Breast epithelium (tissue), 4 donors: ENCODE results near the gene ME3. TPM values are rescaled to one million over a fixed set of nuclear protein-coding genes. Genes with fewer than 3 reads are reported as not detected.
A peak's percentile ranks its signal among the peaks of the same experiment; 100 is the strongest.

Experiments
- DNase-seq, 2 donors: peaks; one replicate each; pipeline ENCODE4 v3.0.0-alpha.2; 2019; ENCODE audit warnings: low spot score in 2 of 2
- H3K27ac ChIP-seq, 2 donors: fragments of 200-600 bp; sonication (generic) in 1 of 2; one replicate each; pipeline ENCODE4 v1.5.1; 2016 to 2019; ENCODE audit warnings: mild to moderate bottlenecking in 1 of 2
- H3K27me3 ChIP-seq, 2 donors: fragments of 200-600 bp; sonication (generic) in 1 of 2; one replicate each; pipeline versions ENCODE4 v1.5.1 to v1.6.0; 2017 to 2019; ENCODE audit warnings: control low read depth in 1 of 2, mild to moderate bottlenecking in 1 of 2
- H3K36me3 ChIP-seq: fragments of 200-600 bp; one replicate; pipeline ENCODE4 v1.5.1; 2019
- H3K4me1 ChIP-seq, 2 donors: fragments of 200-600 bp; sonication (generic); one replicate each; pipeline ENCODE4 v1.5.1; 2016 to 2019; ENCODE audit warnings: control low read depth in 1 of 2
- H3K4me3 ChIP-seq, 3 donors: fragments of 200-600 bp; sonication (generic); 1 replicate in 2 of 3; 2 replicates in 1 of 3; pipeline ENCODE4 v1.5.1; 2016 to 2019; ENCODE audit warnings: mild to moderate bottlenecking in 3 of 3, moderate library complexity in 2 of 3
- H3K9me3 ChIP-seq, 2 donors: fragments of 200-600 bp; sonication (generic) in 1 of 2; one replicate each; pipeline ENCODE4 v1.5.1; 2016 to 2019; ENCODE audit warnings: control low read depth in 1 of 2
- CTCF ChIP-seq, 3 donors: fragments of 450-650 bp; IDR thresholded peaks; one replicate each; pipeline ENCODE4 v1.5.1; 2016 to 2017; ENCODE audit warnings: antibody characterized with exemption in 3 of 3, mild to moderate bottlenecking in 3 of 3, moderate library complexity in 3 of 3
- POLR2A ChIP-seq: fragments of 450-650 bp; IDR thresholded peaks from one replicate; pipeline ENCODE4 v1.6.1; 2016; ENCODE audit warnings: antibody characterized with exemption, mild to moderate bottlenecking, moderate library complexity
- POLR2AphosphoS5 ChIP-seq, 3 donors: sonication (generic); formaldehyde crosslinking; IDR thresholded peaks; one replicate each; pipeline ENCODE4 v1.6.1; 2017; ENCODE audit warnings: antibody characterized with exemption in 3 of 3
- intact Hi-C: fragments of 100-400 bp; cut with DNase I; formaldehyde crosslinking; loops from one replicate; pipeline ENCODE4 v1.15.1; 2023; ENCODE audit warnings: low total_unique reads
- total RNA-seq, 3 donors: library from RNA; depleted of rRNA; stranded (reverse); fragments of >200 nt; gene quantifications; one replicate each; pipeline ENCODE4 v1.1.0, GENCODE V29; 2016

The ME3 gene
- total RNA-seq, 3 donors from 2014 or later = 53.0 to 68.5 (median 56.3) TPM

GRCh38 chr11:86463955-86464354, 208.5 kb downstream of the ME3 start:
- no peak overlapping the region for H3K27ac ChIP-seq
- intact Hi-C loops = no loop called here

GRCh38 chr11:86463120-86463519, 209.3 kb downstream of the ME3 start:
- no peak overlapping the region for H3K4me3 ChIP-seq
- intact Hi-C loops = no loop called here
- peak overlapping the region in 1 of 2 donors; percentile 8 for H3K27ac ChIP-seq
- H3K27me3 ChIP-seq = no peaks in the 10 kb centered on the region
- H3K36me3 ChIP-seq = no peaks in the 10 kb centered on the region
- H3K9me3 ChIP-seq = no peaks in the 10 kb centered on the region
- no peak for DNase-seq
- H3K4me1 ChIP-seq = peaks cover 0 to 10% of the 10 kb centered on the region in 2 donors
- TF ChIP-seq POLR2AphosphoS5 (IDR thresholded peaks at IDR 0.05) (no peak), POLR2A (no peak), CTCF (IDR thresholded peaks at IDR 0.05) (no peak)

More at GRCh38 chr11:86463955-86464354, 208.5 kb downstream of the ME3 start:
- H3K4me1 ChIP-seq = peaks cover 0 to 5% of the 10 kb centered on the region in 2 donors
- no peaks in the 10 kb centered on the region for H3K36me3 ChIP-seq
- TF ChIP-seq POLR2A (no peak), CTCF (IDR thresholded peaks at IDR 0.05) (no peak), POLR2AphosphoS5 (IDR thresholded peaks at IDR 0.05) (no peak)
- no peak for DNase-seq
- no peak overlapping the region for H3K4me3 ChIP-seq
- H3K9me3 ChIP-seq = no peaks in the 10 kb centered on the region
- no peaks in the 10 kb centered on the region for H3K27me3 ChIP-seq

GRCh38 chr11:86461892-86462291, 210.5 kb downstream of the ME3 start:
- no peaks in the 10 kb centered on the region for H3K9me3 ChIP-seq
- no peak overlapping the region for H3K4me3 ChIP-seq
- no peak for DNase-seq
- intact Hi-C loops = no loop called here
- peaks cover 0 to 10% of the 10 kb centered on the region in 2 donors for H3K4me1 ChIP-seq
- H3K36me3 ChIP-seq = no peaks in the 10 kb centered on the region
- TF ChIP-seq POLR2AphosphoS5 (IDR thresholded peaks at IDR 0.05) = no peak
- no peak for TF ChIP-seq CTCF (IDR thresholded peaks at IDR 0.05)
- TF ChIP-seq POLR2A = no peak
- H3K27ac ChIP-seq = no peak overlapping the region
- H3K27me3 ChIP-seq = no peaks in the 10 kb centered on the region

GRCh38 chr11:86460461-86461385, 211.7 kb downstream of the ME3 start:
- intact Hi-C loops = no loop called here
- Histone ChIP-seq H3K4me3 (no peak overlapping the region), H3K36me3 (no peaks in the 10 kb centered on the region), H3K4me1 (peaks cover 0 to 10% of the 10 kb centered on the region in 2 donors), H3K9me3 (no peaks in the 10 kb centered on the region), H3K27me3 (no peaks in the 10 kb centered on the region), H3K27ac (peak overlapping the region; percentile 9 to 85)
- DNase-seq = no peak
- TF ChIP-seq POLR2A = no peak
- TF ChIP-seq POLR2AphosphoS5 (IDR thresholded peaks at IDR 0.05) = no peak
- TF ChIP-seq CTCF (IDR thresholded peaks at IDR 0.05) = no peak
